Liver (tissue), 3 donors: ENCODE measurements around the gene ENGASE.

Source experiments
- GABPA ChIP-seq, 2 donors: IDR thresholded peaks in 1 of 2; conservative IDR thresholded peaks in 1 of 2; 2 replicates each; pipeline ENCODE4 v1.6.1; 2016; ENCODE audit warnings: antibody characterized with exemption in 2 of 2, mild to moderate bottlenecking in 1 of 2, moderate library complexity in 1 of 2
- JUND ChIP-seq, 2 donors: IDR thresholded peaks; 2 replicates each; pipeline ENCODE4 v1.6.1; 2016; ENCODE audit warnings: antibody characterized with exemption in 2 of 2
- SP1 ChIP-seq: IDR thresholded peaks from 2 replicates; pipeline ENCODE4 v1.6.1; 2018; ENCODE audit warnings: antibody characterized with exemption, mild to moderate bottlenecking
- TAF1 ChIP-seq: conservative IDR thresholded peaks from 2 replicates; pipeline ENCODE4 v1.6.1; 2016; ENCODE audit warnings: antibody characterized with exemption, mild to moderate bottlenecking
- YY1 ChIP-seq: IDR thresholded peaks from 2 replicates; pipeline ENCODE4 v1.6.1; 2016; ENCODE audit warnings: antibody characterized with exemption, mild to moderate bottlenecking
- TF ChIP-seq, protein P1 (sequence below): fragments of 150-350 bp; IDR thresholded peaks from 2 replicates; pipeline ENCODE4 v1.5.1; 2017; ENCODE audit warnings: improper control_type of control experiment, low read depth, low read length; ENCODE audit not compliant: missing input control
- TF ChIP-seq, protein P2 (sequence below): IDR thresholded peaks from 2 replicates; pipeline ENCODE4 v1.6.1; 2016; ENCODE audit warnings: antibody characterized with exemption, mild to moderate bottlenecking
- TF ChIP-seq, protein P3 (sequence below): IDR thresholded peaks from 2 replicates; pipeline ENCODE4 v1.6.1; 2016; ENCODE audit warnings: antibody characterized with exemption
- donor health status: healthy.
- donor health status: healthy.

DNA sequence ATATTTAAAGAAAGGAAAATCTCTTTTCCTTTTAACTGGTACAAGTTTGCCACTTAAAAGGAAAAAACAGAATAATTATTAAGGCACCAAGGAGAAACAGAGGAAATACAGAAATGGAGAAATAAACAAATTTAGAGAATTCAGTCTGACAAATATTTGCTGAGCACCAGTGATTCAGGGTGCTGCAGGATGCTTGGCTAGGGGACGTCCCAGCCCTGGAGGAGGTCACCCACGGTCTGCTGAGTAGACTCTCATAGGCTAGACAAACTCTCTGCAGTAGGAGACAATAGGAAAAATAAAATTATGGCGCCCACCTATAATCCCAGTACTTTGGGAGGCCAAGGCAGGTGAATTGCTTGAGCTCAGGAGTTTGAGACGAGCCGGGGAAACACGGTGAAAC, 34.7 kb upstream of the ENGASE start:
- TF ChIP-seq TAF1 (no peak), GABPA (IDR thresholded peaks at IDR 0.05 in 1 of 2, conservative IDR thresholded peaks at IDR 0.05 in 1 of 2) (no peak), SP1 (no peak), YY1 (no peak), JUND (IDR thresholded peaks at IDR 0.05) (no peak)
- TF ChIP-seq, protein P1, sequence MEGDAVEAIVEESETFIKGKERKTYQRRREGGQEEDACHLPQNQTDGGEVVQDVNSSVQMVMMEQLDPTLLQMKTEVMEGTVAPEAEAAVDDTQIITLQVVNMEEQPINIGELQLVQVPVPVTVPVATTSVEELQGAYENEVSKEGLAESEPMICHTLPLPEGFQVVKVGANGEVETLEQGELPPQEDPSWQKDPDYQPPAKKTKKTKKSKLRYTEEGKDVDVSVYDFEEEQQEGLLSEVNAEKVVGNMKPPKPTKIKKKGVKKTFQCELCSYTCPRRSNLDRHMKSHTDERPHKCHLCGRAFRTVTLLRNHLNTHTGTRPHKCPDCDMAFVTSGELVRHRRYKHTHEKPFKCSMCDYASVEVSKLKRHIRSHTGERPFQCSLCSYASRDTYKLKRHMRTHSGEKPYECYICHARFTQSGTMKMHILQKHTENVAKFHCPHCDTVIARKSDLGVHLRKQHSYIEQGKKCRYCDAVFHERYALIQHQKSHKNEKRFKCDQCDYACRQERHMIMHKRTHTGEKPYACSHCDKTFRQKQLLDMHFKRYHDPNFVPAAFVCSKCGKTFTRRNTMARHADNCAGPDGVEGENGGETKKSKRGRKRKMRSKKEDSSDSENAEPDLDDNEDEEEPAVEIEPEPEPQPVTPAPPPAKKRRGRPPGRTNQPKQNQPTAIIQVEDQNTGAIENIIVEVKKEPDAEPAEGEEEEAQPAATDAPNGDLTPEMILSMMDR: no peak
- TF ChIP-seq, protein P2, sequence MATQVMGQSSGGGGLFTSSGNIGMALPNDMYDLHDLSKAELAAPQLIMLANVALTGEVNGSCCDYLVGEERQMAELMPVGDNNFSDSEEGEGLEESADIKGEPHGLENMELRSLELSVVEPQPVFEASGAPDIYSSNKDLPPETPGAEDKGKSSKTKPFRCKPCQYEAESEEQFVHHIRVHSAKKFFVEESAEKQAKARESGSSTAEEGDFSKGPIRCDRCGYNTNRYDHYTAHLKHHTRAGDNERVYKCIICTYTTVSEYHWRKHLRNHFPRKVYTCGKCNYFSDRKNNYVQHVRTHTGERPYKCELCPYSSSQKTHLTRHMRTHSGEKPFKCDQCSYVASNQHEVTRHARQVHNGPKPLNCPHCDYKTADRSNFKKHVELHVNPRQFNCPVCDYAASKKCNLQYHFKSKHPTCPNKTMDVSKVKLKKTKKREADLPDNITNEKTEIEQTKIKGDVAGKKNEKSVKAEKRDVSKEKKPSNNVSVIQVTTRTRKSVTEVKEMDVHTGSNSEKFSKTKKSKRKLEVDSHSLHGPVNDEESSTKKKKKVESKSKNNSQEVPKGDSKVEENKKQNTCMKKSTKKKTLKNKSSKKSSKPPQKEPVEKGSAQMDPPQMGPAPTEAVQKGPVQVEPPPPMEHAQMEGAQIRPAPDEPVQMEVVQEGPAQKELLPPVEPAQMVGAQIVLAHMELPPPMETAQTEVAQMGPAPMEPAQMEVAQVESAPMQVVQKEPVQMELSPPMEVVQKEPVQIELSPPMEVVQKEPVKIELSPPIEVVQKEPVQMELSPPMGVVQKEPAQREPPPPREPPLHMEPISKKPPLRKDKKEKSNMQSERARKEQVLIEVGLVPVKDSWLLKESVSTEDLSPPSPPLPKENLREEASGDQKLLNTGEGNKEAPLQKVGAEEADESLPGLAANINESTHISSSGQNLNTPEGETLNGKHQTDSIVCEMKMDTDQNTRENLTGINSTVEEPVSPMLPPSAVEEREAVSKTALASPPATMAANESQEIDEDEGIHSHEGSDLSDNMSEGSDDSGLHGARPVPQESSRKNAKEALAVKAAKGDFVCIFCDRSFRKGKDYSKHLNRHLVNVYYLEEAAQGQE: no peak
- TF ChIP-seq, protein P3, sequence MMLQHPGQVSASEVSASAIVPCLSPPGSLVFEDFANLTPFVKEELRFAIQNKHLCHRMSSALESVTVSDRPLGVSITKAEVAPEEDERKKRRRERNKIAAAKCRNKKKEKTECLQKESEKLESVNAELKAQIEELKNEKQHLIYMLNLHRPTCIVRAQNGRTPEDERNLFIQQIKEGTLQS: no peak
